ENCODE data around the gene MAP3K20.

Gene MAP3K20

DNA sequence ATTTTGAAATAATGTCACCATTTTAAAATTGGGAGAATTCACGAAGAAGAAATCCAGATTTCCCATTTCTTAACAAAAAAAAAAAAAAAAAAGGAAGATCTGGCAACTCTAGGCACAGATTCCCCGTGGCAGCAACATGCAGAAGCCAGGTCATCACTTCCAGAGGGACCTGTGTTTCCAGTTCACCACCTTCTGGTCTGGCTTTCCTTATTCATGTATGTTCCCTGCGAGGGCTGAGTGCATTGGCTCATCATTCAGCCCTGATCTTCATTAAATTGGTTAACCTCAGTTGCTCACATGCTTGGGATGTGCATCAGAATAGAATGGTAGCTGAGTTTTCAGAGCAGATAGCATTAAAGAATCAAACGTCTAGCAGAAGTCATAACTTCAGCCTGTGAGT, 25.0 kb upstream of the MAP3K20 start:
- DNase-seq = no peak
- H3K27me3 ChIP-seq (replicated peaks; ENCODE audit: control insufficient read depth, insufficient read depth, low read length, poor library complexity, severe bottlenecking) = no peaks in the 10 kb centered on the region

GRCh38 chr2:173051463-173052215, 24.0 kb upstream of the MAP3K20 start:
- H3K27me3 ChIP-seq (replicated peaks; ENCODE audit: control insufficient read depth, insufficient read depth, low read length, poor library complexity, severe bottlenecking) = no peaks in the 10 kb centered on the region
- H3K36me3 ChIP-seq (ENCODE audit: control insufficient read depth, insufficient read depth, low read length) = no peaks in the 10 kb centered on the region
- DNase-seq = no peak
- H3K9me3 ChIP-seq (ENCODE audit: control insufficient read depth, low read length) = no peaks in the 10 kb centered on the region
- H3K4me1 ChIP-seq (ENCODE audit: control insufficient read depth, insufficient read depth, low read length, poor library complexity, severe bottlenecking) = no peaks in the 10 kb centered on the region
- no peak overlapping the region for H3K4me3 ChIP-seq (ENCODE audit: insufficient read depth, low read depth, low read length, poor library complexity, severe bottlenecking)
- H3K27ac ChIP-seq (ENCODE audit: insufficient read depth, low read length, poor library complexity, severe bottlenecking) = no peak overlapping the region

More for the DNA sequence above, 25.0 kb upstream of the MAP3K20 start:
- Histone ChIP-seq H3K36me3 (ENCODE audit: control insufficient read depth, insufficient read depth, low read length) (no peaks in the 10 kb centered on the region), H3K27ac (ENCODE audit: insufficient read depth, low read length, poor library complexity, severe bottlenecking) (no peak overlapping the region), H3K4me3 (ENCODE audit: insufficient read depth, low read depth, low read length, poor library complexity, severe bottlenecking) (no peak overlapping the region), H3K9me3 (ENCODE audit: control insufficient read depth, low read length) (no peaks in the 10 kb centered on the region), H3K4me1 (ENCODE audit: control insufficient read depth, insufficient read depth, low read length, poor library complexity, severe bottlenecking) (no peaks in the 10 kb centered on the region)

- Histone ChIP-seq H3K27ac (ENCODE audit: insufficient read depth, low read length, poor library complexity, severe bottlenecking) (no peak overlapping the region), H3K4me3 (ENCODE audit: insufficient read depth, low read depth, low read length, poor library complexity, severe bottlenecking) (no peak overlapping the region), H3K9me3 (ENCODE audit: control insufficient read depth, low read length) (no peaks in the 10 kb centered on the region), H3K27me3 (replicated peaks; ENCODE audit: control insufficient read depth, insufficient read depth, low read length, poor library complexity, severe bottlenecking) (no peaks in the 10 kb centered on the region), H3K36me3 (ENCODE audit: control insufficient read depth, insufficient read depth, low read length) (no peaks in the 10 kb centered on the region), H3K4me1 (ENCODE audit: control insufficient read depth, insufficient read depth, low read length, poor library complexity, severe bottlenecking) (no peaks in the 10 kb centered on the region)
- no peak for DNase-seq
Observed at GRCh38 chr2:173053043-173053699, 22.5 kb upstream of the MAP3K20 start.

DNA sequence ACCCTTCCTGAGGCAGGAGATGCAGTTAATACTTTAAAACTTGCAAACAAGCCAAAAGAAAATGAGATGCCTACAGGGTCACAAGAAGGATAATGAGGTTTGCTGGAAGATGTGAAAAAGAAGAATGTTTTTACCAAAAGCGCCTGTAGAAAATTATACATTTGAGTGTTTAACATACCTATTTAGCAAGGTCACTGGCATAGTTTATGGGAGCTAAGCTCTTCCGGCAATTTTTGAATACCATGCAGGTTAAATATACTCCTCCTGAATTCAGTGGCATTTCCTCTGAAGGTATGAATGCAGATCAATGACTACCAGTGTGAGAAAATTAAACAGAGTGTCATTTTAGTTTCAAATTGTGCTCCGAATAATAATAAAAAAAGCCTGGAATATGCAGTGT, 21.2 kb upstream of the MAP3K20 start:
- H3K27ac ChIP-seq (ENCODE audit: insufficient read depth, low read length, poor library complexity, severe bottlenecking) = no peak overlapping the region
- no peaks in the 10 kb centered on the region for H3K9me3 ChIP-seq (ENCODE audit: control insufficient read depth, low read length)
- no peaks in the 10 kb centered on the region for H3K27me3 ChIP-seq (replicated peaks; ENCODE audit: control insufficient read depth, insufficient read depth, low read length, poor library complexity, severe bottlenecking)
- no peak overlapping the region for H3K4me3 ChIP-seq (ENCODE audit: insufficient read depth, low read depth, low read length, poor library complexity, severe bottlenecking)
- H3K4me1 ChIP-seq (ENCODE audit: control insufficient read depth, insufficient read depth, low read length, poor library complexity, severe bottlenecking) = no peaks in the 10 kb centered on the region
- DNase-seq = no peak
- no peaks in the 10 kb centered on the region for H3K36me3 ChIP-seq (ENCODE audit: control insufficient read depth, insufficient read depth, low read length)

GRCh38 chr2:173056705-173057364, 18.8 kb upstream of the MAP3K20 start:
- Histone ChIP-seq H3K27ac (ENCODE audit: insufficient read depth, low read length, poor library complexity, severe bottlenecking) (no peak overlapping the region), H3K27me3 (replicated peaks; ENCODE audit: control insufficient read depth, insufficient read depth, low read length, poor library complexity, severe bottlenecking) (no peaks in the 10 kb centered on the region), H3K4me1 (ENCODE audit: control insufficient read depth, insufficient read depth, low read length, poor library complexity, severe bottlenecking) (no peaks in the 10 kb centered on the region), H3K4me3 (ENCODE audit: insufficient read depth, low read depth, low read length, poor library complexity, severe bottlenecking) (no peak overlapping the region), H3K36me3 (ENCODE audit: control insufficient read depth, insufficient read depth, low read length) (no peaks in the 10 kb centered on the region), H3K9me3 (ENCODE audit: control insufficient read depth, low read length) (no peaks in the 10 kb centered on the region)
- no peak for DNase-seq

DNA sequence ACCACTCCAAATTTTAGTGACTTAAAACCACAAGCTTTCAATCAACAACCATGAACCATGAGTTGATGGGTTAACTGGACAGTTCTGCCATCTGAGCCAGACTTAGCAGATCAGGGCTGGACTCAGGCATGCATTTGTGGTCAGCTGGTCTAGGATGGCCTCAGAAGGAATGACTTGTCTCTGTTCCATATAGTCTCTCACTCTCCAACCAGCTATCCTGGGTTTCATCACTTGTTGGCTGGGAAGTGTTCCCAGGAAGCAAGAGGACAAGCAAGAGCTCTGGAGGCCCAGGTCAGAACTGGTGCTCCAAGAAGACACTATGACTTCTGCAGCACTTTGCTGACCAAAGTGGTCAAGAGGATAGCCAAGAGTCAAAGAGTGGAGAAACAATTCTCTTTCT, 17.5 kb upstream of the MAP3K20 start:
- Histone ChIP-seq H3K27ac (ENCODE audit: insufficient read depth, low read length, poor library complexity, severe bottlenecking) (no peak overlapping the region), H3K4me3 (ENCODE audit: insufficient read depth, low read depth, low read length, poor library complexity, severe bottlenecking) (no peak overlapping the region), H3K4me1 (ENCODE audit: control insufficient read depth, insufficient read depth, low read length, poor library complexity, severe bottlenecking) (no peaks in the 10 kb centered on the region), H3K9me3 (ENCODE audit: control insufficient read depth, low read length) (no peaks in the 10 kb centered on the region), H3K27me3 (replicated peaks; ENCODE audit: control insufficient read depth, insufficient read depth, low read length, poor library complexity, severe bottlenecking) (no peaks in the 10 kb centered on the region), H3K36me3 (ENCODE audit: control insufficient read depth, insufficient read depth, low read length) (no peaks in the 10 kb centered on the region)
- DNase-seq = no peak

DNA sequence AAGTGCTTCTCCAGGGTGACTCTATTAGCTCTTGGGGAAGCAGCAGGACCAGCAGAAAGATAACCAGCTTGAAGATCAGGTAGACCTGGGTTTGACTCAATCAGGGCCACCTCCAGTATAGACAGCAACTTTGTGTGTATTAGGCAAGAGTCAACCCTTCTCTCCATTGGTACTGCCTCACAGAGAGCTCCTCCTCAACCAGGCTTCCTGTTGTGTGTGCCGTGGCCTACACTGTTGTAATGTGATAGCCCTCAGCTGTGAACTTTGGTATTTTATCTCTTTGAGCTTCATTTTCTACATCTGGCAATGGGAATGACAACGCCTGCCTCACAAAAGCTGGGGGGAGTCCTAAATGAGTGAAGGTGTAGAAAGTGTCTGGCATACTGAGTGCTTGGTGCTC, 17.0 kb upstream of the MAP3K20 start:
- H3K36me3 ChIP-seq (ENCODE audit: control insufficient read depth, insufficient read depth, low read length) = no peaks in the 10 kb centered on the region
- no peak overlapping the region for H3K27ac ChIP-seq (ENCODE audit: insufficient read depth, low read length, poor library complexity, severe bottlenecking)
- H3K4me3 ChIP-seq (ENCODE audit: insufficient read depth, low read depth, low read length, poor library complexity, severe bottlenecking) = no peak overlapping the region
- no peak for DNase-seq
- H3K27me3 ChIP-seq (replicated peaks; ENCODE audit: control insufficient read depth, insufficient read depth, low read length, poor library complexity, severe bottlenecking) = no peaks in the 10 kb centered on the region
- H3K9me3 ChIP-seq (ENCODE audit: control insufficient read depth, low read length) = no peaks in the 10 kb centered on the region
- no peaks in the 10 kb centered on the region for H3K4me1 ChIP-seq (ENCODE audit: control insufficient read depth, insufficient read depth, low read length, poor library complexity, severe bottlenecking)

DNA sequence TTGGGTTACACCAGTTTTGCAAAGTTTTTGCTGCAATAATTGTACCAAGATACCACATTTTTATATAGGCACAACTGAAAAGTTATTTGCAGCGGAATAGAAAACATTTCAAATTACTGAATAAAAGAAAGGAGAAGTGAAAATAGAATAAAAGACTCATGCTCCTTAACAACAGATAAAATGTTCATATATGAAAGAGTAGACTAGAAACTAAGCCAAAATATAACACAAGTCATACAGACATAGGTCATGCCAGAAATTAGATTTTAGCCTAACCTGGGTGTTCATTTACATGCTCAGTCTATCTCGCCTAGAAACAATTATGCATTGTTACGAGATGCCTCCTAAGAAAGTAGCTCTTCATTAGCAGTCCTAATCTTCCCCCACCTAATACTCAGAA, 16.4 kb upstream of the MAP3K20 start:
- Histone ChIP-seq H3K27ac (ENCODE audit: insufficient read depth, low read length, poor library complexity, severe bottlenecking) (no peak overlapping the region), H3K36me3 (ENCODE audit: control insufficient read depth, insufficient read depth, low read length) (no peaks in the 10 kb centered on the region), H3K9me3 (ENCODE audit: control insufficient read depth, low read length) (no peaks in the 10 kb centered on the region), H3K4me1 (ENCODE audit: control insufficient read depth, insufficient read depth, low read length, poor library complexity, severe bottlenecking) (no peaks in the 10 kb centered on the region), H3K27me3 (replicated peaks; ENCODE audit: control insufficient read depth, insufficient read depth, low read length, poor library complexity, severe bottlenecking) (no peaks in the 10 kb centered on the region), H3K4me3 (ENCODE audit: insufficient read depth, low read depth, low read length, poor library complexity, severe bottlenecking) (no peak overlapping the region)
- no peak for DNase-seq

DNA sequence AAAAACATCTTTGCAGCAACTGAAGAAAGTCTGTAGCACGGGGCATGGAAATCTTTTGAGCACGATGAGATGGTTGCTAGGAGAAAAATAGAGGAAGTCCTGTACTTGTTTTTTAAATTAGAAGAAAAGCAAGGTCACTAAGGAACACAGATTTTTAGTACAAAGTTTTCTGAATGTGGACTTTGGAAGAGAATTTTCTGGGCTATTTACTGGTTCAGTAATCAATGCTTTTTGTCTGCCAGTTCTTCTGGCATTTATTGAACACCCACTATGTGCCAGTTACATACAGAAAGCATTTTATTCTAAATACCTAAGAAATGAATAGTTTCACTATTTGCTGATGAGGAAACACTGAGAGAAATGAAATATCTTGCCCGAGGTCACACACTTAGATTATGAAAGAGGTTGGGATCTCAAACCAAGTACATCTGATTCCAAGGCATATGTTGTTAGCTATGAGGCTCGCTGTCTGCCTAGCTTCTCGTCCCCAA, 15.6 kb upstream of the MAP3K20 start:
- H3K27me3 ChIP-seq (replicated peaks; ENCODE audit: control insufficient read depth, insufficient read depth, low read length, poor library complexity, severe bottlenecking) = no peaks in the 10 kb centered on the region
- H3K27ac ChIP-seq (ENCODE audit: insufficient read depth, low read length, poor library complexity, severe bottlenecking) = no peak overlapping the region
- H3K4me3 ChIP-seq (ENCODE audit: insufficient read depth, low read depth, low read length, poor library complexity, severe bottlenecking) = no peak overlapping the region
- no peak for DNase-seq
- no peaks in the 10 kb centered on the region for H3K9me3 ChIP-seq (ENCODE audit: control insufficient read depth, low read length)
- H3K36me3 ChIP-seq (ENCODE audit: control insufficient read depth, insufficient read depth, low read length) = no peaks in the 10 kb centered on the region
- no peaks in the 10 kb centered on the region for H3K4me1 ChIP-seq (ENCODE audit: control insufficient read depth, insufficient read depth, low read length, poor library complexity, severe bottlenecking)

DNA sequence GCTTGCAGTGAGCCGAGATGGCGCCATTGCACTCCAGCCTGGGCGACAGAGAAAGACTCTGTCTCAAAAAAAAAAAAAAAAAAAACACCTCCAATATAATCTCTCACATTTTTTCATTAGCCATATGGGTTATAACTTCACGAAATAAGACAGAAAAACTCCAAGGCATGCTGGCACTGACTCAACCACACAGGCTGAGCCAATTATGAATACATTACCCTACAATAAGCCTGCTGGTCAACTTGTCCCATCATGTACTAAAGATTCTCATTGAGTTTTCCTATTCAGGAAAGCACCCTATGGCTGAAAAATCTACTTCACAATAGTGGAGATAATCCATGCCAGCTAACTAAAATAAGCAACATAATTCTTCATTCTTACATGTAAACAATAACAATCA, 12.8 kb upstream of the MAP3K20 start:
- Histone ChIP-seq H3K4me3 (ENCODE audit: insufficient read depth, low read depth, low read length, poor library complexity, severe bottlenecking) (no peak overlapping the region), H3K9me3 (ENCODE audit: control insufficient read depth, low read length) (no peaks in the 10 kb centered on the region), H3K36me3 (ENCODE audit: control insufficient read depth, insufficient read depth, low read length) (no peaks in the 10 kb centered on the region), H3K4me1 (ENCODE audit: control insufficient read depth, insufficient read depth, low read length, poor library complexity, severe bottlenecking) (no peaks in the 10 kb centered on the region), H3K27me3 (replicated peaks; ENCODE audit: control insufficient read depth, insufficient read depth, low read length, poor library complexity, severe bottlenecking) (no peaks in the 10 kb centered on the region), H3K27ac (ENCODE audit: insufficient read depth, low read length, poor library complexity, severe bottlenecking) (no peak overlapping the region)
- no peak for DNase-seq

All from effector memory CD4-positive, alpha-beta T cell (primary cell).